Endothelial cell of umbilical vein (primary cell): Measurements from ENCODE around the gene GATAD2A. TPM values are rescaled to one million over a fixed set of nuclear protein-coding genes. Genes with fewer than 3 reads are reported as not detected.

ENCODE experiments used
- BruUV-seq: library from RNA; stranded (reverse); fragments of 400-500 nt; replicated peaks from 2 replicates; lab custom pipeline; 2021; lab: Mats Ljungman, UMichigan
- CTCF ChIA-PET: fragments of 300-600, 350-600 bp; sonication (Branson Sonifier 250); formaldehyde crosslinking; loops from one replicate; lab custom pipeline; 2021; ENCODE audit warnings: antibody characterized with exemption, inconsistent platforms; lab: Charles Lee
- POLR2A ChIA-PET: fragments of 300-600, 350-600 bp; sonication (Branson Sonifier 250); formaldehyde crosslinking; loops from one replicate; lab custom pipeline; 2021; ENCODE audit warnings: antibody characterized with exemption, inconsistent platforms; lab: Charles Lee
- DNase-seq: peaks from one replicate; pipeline ENCODE4 v3.0.0-alpha.2; 2011; ENCODE audit warnings: low read depth, low spot score
- FAIRE-seq: peaks from 2 replicates; lab custom pipeline; 2011; peaks lifted over from hg19 to GRCh38; lab: Jason Lieb, UNC
- H2AFZ ChIP-seq: 2 replicates; pipeline ENCODE4 v1.6.0; 2012; ENCODE audit warnings: low read depth, low read length, control low read depth, inconsistent platforms
- H3K27ac ChIP-seq: 2 replicates; pipeline ENCODE4 v1.5.1; 2011; ENCODE audit warnings: low read depth, mild to moderate bottlenecking, control low read depth, low read length, moderate library complexity; ENCODE audit not compliant: insufficient read depth
- H3K27me3 ChIP-seq, 2 experiments: 2 replicates each; pipeline versions ENCODE4 v1.6.0 to v1.6.1; 2011; ENCODE audit warnings: low read length in 2 of 2, mixed read lengths in 1 of 2; ENCODE audit not compliant: control insufficient read depth in 2 of 2, insufficient read depth in 2 of 2
- H3K36me3 ChIP-seq, 2 experiments: 2 replicates in 1 of 2; 3 replicates in 1 of 2; pipeline ENCODE4 v1.5.1; 2011; ENCODE audit warnings: low read length in 2 of 2, mild to moderate bottlenecking in 1 of 2, moderate library complexity in 1 of 2; ENCODE audit not compliant: control insufficient read depth in 2 of 2, insufficient read depth in 2 of 2; ENCODE audit errors: extremely low read depth in 1 of 2
- H3K4me1 ChIP-seq: 3 replicates; pipeline ENCODE4 v1.5.1; 2011; ENCODE audit warnings: mild to moderate bottlenecking, low read length; ENCODE audit not compliant: control insufficient read depth, insufficient read depth; ENCODE audit errors: extremely low read depth
- H3K4me2 ChIP-seq: 2 replicates; pipeline ENCODE4 v1.6.1; 2011; ENCODE audit warnings: low read length, control low read depth, mixed read lengths; ENCODE audit not compliant: insufficient read depth
- H3K4me3 ChIP-seq, 3 experiments: fragments of 200-600 bp in 1 of 3; sonication (generic), shearing (Covaris generic) in 1 of 3; replicated peaks in 1 of 3; 2 replicates each; pipeline ENCODE4 v1.5.1; 2011 to 2016; ENCODE audit warnings: control low read depth in 3 of 3, low read length in 3 of 3, mild to moderate bottlenecking in 2 of 3, inconsistent platforms in 1 of 3, low read depth in 1 of 3, moderate library complexity in 1 of 3; ENCODE audit not compliant: insufficient read depth in 1 of 3
- H3K79me2 ChIP-seq: 2 replicates; pipeline ENCODE4 v1.6.0; 2012; ENCODE audit warnings: low read length, inconsistent platforms; ENCODE audit not compliant: control insufficient read depth, insufficient read depth
- H3K9ac ChIP-seq: replicated peaks from 2 replicates; pipeline ENCODE3; 2011; ENCODE audit warnings: low read length, control low read depth; ENCODE audit not compliant: insufficient read depth; ENCODE audit errors: extremely low read depth
- H3K9me1 ChIP-seq: replicated peaks from 3 replicates; pipeline ENCODE4 v1.6.0; 2011; ENCODE audit warnings: mild to moderate bottlenecking, low read length; ENCODE audit not compliant: control insufficient read depth, insufficient read depth; ENCODE audit errors: extremely low read depth
- H3K9me3 ChIP-seq: replicated peaks from 2 replicates; pipeline ENCODE4 v1.5.1; 2012; ENCODE audit warnings: low read length, inconsistent platforms; ENCODE audit not compliant: control insufficient read depth, insufficient read depth
- H4K20me1 ChIP-seq: replicated peaks from 2 replicates; pipeline ENCODE3; 2011; ENCODE audit warnings: mild to moderate bottlenecking, low read length; ENCODE audit not compliant: control insufficient read depth, insufficient read depth; ENCODE audit errors: extremely low read depth
- CTCF ChIP-seq, 2 donors: IDR thresholded peaks; 1 replicate in 1 of 2; 2 replicates in 1 of 2; pipeline ENCODE4 v1.5.1; 2011; ENCODE audit warnings: low read length in 2 of 2, mild to moderate bottlenecking in 2 of 2, moderate library complexity in 2 of 2, control low read depth in 1 of 2, inconsistent platforms in 1 of 2, low read depth in 1 of 2; ENCODE audit not compliant: insufficient read depth in 1 of 2; ENCODE audit errors: extremely low read depth in 1 of 2
- EZH2 ChIP-seq: IDR thresholded peaks from 2 replicates; pipeline ENCODE4 v1.6.1; 2012; ENCODE audit warnings: borderline replicate concordance, low read depth, mild to moderate bottlenecking, moderate library complexity, low read length, inconsistent platforms; ENCODE audit not compliant: severe bottlenecking
- FOS ChIP-seq: IDR thresholded peaks from 2 replicates; pipeline ENCODE4 v1.6.1; 2011; ENCODE audit warnings: mild to moderate bottlenecking, low read length, moderate library complexity, borderline replicate concordance; ENCODE audit not compliant: insufficient read depth
- JUN ChIP-seq: IDR thresholded peaks from 2 replicates; pipeline ENCODE4 v1.6.1; 2011; ENCODE audit warnings: borderline replicate concordance, low read depth; ENCODE audit not compliant: insufficient read length, insufficient read depth
- MYC ChIP-seq: IDR thresholded peaks from one replicate; pipeline ENCODE4 v1.6.1; 2011; ENCODE audit warnings: mild to moderate bottlenecking, low read depth, low read length
- POLR2A ChIP-seq: IDR thresholded peaks from 2 replicates; pipeline ENCODE4 v1.6.1; 2012; ENCODE audit warnings: low read depth, mild to moderate bottlenecking, control low read depth, low read length
- POLR2AphosphoS5 ChIP-seq: IDR thresholded peaks from 2 replicates; pipeline ENCODE4 v1.6.1; 2012; ENCODE audit warnings: low read depth, mild to moderate bottlenecking, control low read depth, low read length, moderate library complexity; ENCODE audit not compliant: insufficient read depth
- dilution Hi-C: fragments of 300-500 bp; cut with MboI; formaldehyde crosslinking; loops from one replicate; pipeline ENCODE4 v1.15.0; 2019; ENCODE audit warnings: low sequenced_read_pairs; ENCODE audit not compliant: extremely low pct_ligation_motif_present
- intact Hi-C: fragments of 100-400 bp; cut with micrococcal nuclease; formaldehyde crosslinking; loops from one replicate; pipeline ENCODE4 v1.10.0; 2022
- polyA plus RNA-seq, 4 experiments: library from polyadenylated mRNA; depleted of rRNA in 3 of 4; stranded (reverse) in 3 of 4; unstranded in 1 of 4; fragments of >200 nt; gene quantifications; 2 replicates each; pipeline versions ENCODE4 v1.2.1 to v1.2.3, GENCODE V29; 2011 to 2012; ENCODE audit warnings: missing spikeins in 1 of 4
- total RNA-seq: library from RNA; stranded (reverse); gene quantifications from 2 replicates; pipeline ENCODE4 v1.2.3, GENCODE V29; 2021
- TF ChIP-seq, protein P1 (sequence below): IDR thresholded peaks from 2 replicates; pipeline ENCODE4 v1.6.1; 2011; ENCODE audit not compliant: insufficient read depth, insufficient read length

Gene GATAD2A
- total and polyA plus RNA-seq, 2 donors (not counting 3 experiments of a cell fraction or from before 2014, with no cell fraction given), result 27.3 to 134 TPM

- Histone ChIP-seq H3K27me3 (no peaks in the 10 kb centered on the region), H4K20me1 (peaks cover 3% of the 10 kb centered on the region), H3K4me3 (no peak overlapping the region), H3K4me2 (no peak overlapping the region), H3K79me2 (peaks cover 98% of the 10 kb centered on the region), H3K4me1 (peaks cover 2% of the 10 kb centered on the region), H3K27ac (no peak overlapping the region), H3K9ac (no peak overlapping the region), H3K9me1 (no peaks in the 10 kb centered on the region), H2AFZ (no peak overlapping the region), H3K9me3 (no peaks in the 10 kb centered on the region), H3K36me3 (no peaks in the 10 kb centered on the region)
- CTCF ChIA-PET, result interaction anchor here (0.8 to 2.3 kb wide), 4 partner anchors 9 to 28 kb away, joined by 3 to 7 read pairs (median 4); partner anchors contain the start of gene GATAD2A
- TF ChIP-seq POLR2A (no peak), CTCF (IDR thresholded peaks at IDR 0.05; ENCODE audit: extremely low read depth in 1 of 2, insufficient read depth in 1 of 2, low read depth in 1 of 2, low read length in 2 of 2) (no peak), FOS (no peak), JUN (no peak), EZH2 (no peak), POLR2AphosphoS5 (no peak), MYC (no peak)
- TF ChIP-seq, protein P1, sequence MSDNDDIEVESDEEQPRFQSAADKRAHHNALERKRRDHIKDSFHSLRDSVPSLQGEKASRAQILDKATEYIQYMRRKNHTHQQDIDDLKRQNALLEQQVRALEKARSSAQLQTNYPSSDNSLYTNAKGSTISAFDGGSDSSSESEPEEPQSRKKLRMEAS, result no peak
- intact Hi-C loops, result no loop called here
- dilution Hi-C loops, result no loop called here
- BruUV-seq, result no TSS peak
- FAIRE-seq, result no peak
- DNase-seq, result no peak
- POLR2A ChIA-PET, result interaction anchor here (0.5 kb wide), 1 partner anchor 65 kb away, joined by 5 read pairs; no protein-coding TSS in a partner anchor
These were observed 28.3 kb downstream of the GATAD2A start for GRCh38 chr19:19433666-19434213.
